AG09319 (cell line): Measurements from ENCODE around the gene UNC13B.
"Not testable (repeated sequence)": the region's sequence is repeated elsewhere in the genome, so short reads cannot be mapped to it uniquely, and the experiment has no call there.

ENCODE experiments used
- DNase-seq: peaks from one replicate; pipeline ENCODE4 v3.0.0-alpha.2; 2010; ENCODE audit warnings: low read depth; ENCODE audit errors: extremely low read depth
- TF ChIP-seq, protein P1 (sequence below): IDR thresholded peaks from 2 replicates; pipeline ENCODE4 v1.5.1; 2011; ENCODE audit warnings: low read depth, mild to moderate bottlenecking, inconsistent platforms, low read length, moderate library complexity

UNC13B gene

DNA sequence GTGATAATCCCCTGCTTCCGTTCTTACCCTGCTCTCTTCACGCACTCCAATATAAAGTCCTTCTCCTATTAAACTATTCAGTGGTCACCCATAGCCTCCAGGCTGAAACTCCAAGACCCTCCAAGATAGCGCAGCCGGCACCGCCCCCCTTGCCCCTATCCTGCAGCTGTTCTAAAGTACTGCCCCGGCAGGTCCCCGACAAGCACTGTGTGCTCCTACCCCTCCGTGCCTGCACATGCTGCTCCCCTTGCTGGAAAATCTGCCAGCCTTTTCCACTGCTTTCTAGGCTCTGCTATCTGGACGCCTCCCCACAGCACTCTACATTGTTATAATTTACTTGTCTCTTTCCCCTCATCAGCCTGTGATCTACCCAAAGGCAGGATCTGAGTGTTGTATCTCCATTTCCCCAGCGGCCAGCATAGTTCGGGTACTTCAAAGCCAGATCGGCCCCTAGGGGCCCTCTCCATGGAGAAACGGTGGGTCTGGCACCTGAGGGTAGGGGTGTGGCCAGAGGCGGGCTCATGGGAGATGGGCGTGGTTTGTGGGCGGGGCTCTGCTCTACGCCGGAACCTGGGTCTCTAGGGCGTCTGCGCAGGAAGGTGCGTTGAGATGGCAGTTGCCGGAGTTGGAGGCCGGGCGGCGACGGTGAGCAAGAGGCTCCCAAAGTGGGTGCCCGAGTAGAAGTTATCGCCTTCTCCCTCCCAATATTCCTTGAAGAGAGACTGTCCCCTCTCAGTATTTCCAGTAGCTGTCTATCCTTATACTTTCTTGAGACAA lies 244.6 kb downstream of the UNC13B start:
- TF ChIP-seq, protein P1, sequence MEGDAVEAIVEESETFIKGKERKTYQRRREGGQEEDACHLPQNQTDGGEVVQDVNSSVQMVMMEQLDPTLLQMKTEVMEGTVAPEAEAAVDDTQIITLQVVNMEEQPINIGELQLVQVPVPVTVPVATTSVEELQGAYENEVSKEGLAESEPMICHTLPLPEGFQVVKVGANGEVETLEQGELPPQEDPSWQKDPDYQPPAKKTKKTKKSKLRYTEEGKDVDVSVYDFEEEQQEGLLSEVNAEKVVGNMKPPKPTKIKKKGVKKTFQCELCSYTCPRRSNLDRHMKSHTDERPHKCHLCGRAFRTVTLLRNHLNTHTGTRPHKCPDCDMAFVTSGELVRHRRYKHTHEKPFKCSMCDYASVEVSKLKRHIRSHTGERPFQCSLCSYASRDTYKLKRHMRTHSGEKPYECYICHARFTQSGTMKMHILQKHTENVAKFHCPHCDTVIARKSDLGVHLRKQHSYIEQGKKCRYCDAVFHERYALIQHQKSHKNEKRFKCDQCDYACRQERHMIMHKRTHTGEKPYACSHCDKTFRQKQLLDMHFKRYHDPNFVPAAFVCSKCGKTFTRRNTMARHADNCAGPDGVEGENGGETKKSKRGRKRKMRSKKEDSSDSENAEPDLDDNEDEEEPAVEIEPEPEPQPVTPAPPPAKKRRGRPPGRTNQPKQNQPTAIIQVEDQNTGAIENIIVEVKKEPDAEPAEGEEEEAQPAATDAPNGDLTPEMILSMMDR, result no peak
- no peak for DNase-seq

DNA sequence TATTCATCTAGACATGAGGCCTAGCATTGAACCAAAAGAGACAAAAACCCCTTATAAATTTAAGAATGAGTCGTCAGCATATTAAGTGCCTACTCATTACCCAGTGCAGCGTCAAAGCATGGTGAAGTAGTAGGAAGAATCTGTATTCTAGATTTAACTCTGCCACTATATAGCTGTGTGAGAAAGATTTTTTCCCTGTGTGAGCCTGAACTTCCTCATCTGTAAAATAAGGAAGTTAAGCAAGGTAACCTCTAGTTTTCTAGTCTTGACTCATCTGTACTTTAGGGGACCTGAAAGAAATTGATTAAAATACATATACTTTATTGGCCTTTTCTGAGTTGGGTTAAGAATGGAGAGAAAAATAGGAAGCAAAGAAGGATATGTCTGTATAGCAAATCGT lies 246.0 kb downstream of the UNC13B start:
- no peak for DNase-seq

DNA sequence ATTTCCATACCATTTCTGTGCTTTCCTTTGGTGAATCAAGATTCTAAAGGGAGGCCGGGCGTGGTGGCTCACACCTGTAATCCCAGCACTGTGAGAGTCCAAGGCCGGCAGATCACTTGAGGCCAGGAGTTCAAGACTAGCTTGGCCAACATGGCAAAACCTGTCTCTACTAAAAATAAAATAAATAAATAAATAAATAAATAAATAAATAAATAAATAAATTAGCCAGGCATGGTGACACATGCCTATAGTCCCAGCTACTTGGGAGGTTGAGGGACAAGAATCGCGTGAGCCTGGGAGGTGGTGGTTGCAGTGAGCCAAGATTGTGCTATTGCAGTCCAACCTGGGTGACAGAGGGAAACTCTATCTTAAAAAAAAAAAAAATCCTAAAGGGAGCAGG lies 247.6 kb downstream of the UNC13B start:
- not testable (repeated sequence) for DNase-seq

More for the DNA sequence above, 246.0 kb downstream of the UNC13B start:
- TF ChIP-seq, protein P1, result no peak

DNA sequence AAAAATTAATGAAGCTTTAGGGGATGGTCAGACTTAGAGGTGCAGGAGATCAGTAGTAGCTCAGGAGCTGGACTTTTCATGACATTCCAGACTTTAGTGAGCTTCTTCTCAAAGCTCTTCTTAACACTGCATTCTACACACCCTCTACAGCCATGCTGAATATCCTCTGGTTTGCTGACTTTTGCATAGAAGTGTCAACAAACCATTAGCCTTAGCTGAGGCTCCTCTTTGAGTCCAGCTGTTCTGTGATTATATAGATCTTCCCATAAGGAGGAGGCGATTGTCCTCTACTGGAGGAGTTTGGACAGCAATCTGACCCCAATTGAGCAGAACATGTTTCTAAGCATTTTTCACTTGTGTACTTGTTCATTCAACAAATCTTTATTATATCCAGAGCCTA lies 253.1 kb downstream of the UNC13B start:
- TF ChIP-seq, protein P1, result no peak
- DNase-seq, result no peak

DNA sequence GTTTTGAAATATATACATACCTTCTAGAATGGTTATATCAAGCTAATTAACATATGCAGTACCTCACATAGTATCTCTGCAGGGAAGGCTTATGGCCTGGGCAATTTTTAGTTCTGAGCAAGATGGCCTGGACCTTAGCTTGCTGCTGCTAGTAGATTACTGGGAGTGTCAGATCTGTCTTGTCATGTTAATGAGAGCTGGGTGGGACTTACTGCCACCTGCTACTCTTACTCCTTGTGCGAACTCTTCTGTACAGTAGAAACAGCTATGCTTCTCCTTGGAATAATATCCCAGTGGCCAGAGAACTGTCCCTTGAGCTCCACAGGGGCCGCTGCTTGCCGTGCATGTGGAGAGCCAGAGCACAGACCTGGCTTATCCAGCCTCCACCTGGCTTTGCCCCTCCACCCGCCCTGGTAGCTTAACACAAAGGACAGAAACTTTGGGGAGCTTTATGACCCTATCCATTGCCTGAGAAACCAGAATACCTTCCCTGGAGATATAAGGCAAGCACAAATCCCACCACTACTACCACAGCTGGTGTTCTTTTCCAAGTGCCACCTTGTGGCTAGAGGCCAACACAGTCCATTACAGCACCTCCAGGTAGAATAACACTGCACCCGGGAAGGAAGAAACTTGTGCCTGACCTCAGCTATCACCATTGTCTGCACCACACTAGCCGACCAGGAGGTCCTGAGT lies 253.7 kb downstream of the UNC13B start:
- DNase-seq, result no peak
- TF ChIP-seq, protein P1, result no peak

DNA sequence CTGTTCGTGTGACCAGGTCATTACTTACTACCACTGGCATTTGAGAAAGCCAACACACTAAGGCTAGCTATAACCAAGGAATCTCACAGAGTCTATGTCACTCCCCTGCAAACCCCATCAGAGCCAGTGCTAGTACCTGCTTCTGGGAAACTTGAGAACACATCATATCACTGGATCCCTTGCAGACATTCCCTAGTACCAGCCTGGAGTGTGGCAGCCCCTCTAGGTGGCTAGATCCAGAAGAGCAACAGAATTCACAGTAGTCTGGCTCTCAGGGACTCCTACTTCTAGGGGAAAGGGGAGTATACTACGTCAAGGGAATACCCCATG lies 254.3 kb downstream of the UNC13B start:
- TF ChIP-seq, protein P1, result no peak

DNA sequence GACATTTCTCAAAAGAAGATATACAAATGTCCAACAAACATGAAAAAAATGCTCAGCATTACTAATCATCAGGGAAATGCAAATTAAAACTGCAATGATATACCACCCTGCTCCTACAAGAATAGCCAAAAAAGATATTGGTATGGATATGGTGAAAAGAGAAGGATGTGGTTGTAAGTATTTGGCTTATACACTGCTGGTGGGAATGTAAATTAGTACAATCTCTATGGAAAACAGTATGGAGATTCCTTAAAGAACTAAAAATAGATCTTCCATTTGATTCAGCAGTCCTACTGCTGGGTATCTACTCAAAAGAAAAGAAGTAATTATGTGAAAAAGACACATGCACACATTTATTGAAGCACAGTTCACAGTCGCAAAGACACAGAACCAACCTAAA lies 260.5 kb downstream of the UNC13B start:
- TF ChIP-seq, protein P1, result no peak
- DNase-seq, result no peak

More for the DNA sequence above, 254.3 kb downstream of the UNC13B start:
- no peak for DNase-seq
